GM21447 (cell line): ENCODE data around the gene MED12L.
A peak's percentile ranks its signal among the peaks of the same experiment; 100 is the strongest.
"Not testable (repeated sequence)": the region's sequence is repeated elsewhere in the genome, so short reads cannot be mapped to it uniquely, and the experiment has no call there.

Experiments used
- ATAC-seq: cut with Tn5 transposase; IDR thresholded peaks from one replicate; pipeline ENCODE4 v1.9.1; 2021; ENCODE audit not compliant: unreplicated experiment

Gene MED12L

DNA sequence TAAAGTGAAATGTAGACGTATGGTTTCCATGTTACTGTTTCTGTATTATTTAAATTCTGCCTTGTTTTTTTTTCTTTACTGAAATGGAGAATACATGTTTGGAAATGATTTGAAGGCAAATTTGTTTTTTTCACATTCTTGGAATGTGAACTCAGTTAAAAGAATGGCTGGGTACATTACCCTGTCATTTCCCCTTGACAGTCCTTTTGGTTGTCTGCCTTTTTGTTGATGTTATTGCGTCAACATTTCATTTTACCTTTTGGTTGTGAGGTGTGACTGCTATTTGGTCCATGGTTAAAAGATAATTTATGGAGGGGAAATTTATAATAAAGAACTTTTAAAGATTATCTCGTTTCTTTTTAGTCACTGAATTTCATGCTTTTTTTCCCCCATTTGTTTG is 120.7 kb downstream of the MED12L start:
- no peak for ATAC-seq

GRCh38 chr3:151209654-151210053 is 124.2 kb downstream of the MED12L start:
- ATAC-seq, result no peak

GRCh38 chr3:151210676-151211381 is 125.4 kb downstream of the MED12L start:
- ATAC-seq, result peak; percentile 75

DNA sequence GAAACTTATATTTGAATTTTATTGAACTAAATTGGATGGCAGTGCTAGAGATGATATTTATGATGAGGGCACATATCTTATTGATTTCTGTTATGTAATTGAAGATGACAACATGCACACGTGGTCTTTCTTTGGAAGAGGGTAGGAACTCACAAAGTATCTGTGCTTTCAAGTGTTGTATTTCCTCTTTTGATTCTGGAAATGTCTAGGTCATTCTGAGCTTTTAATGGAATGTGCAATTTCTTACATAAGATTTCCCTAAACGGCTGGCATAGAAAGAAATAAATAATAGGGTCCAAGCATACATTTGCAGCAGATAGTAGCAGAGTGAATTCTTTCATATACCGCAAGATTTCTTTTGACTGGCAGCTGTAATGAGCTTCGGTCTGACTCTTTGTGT is 127.7 kb downstream of the MED12L start:
- ATAC-seq, result no peak

GRCh38 chr3:151213881-151214280 is 128.4 kb downstream of the MED12L start:
- ATAC-seq, result no peak

GRCh38 chr3:151214459-151214858 is 129.0 kb downstream of the MED12L start:
- no peak for ATAC-seq

DNA sequence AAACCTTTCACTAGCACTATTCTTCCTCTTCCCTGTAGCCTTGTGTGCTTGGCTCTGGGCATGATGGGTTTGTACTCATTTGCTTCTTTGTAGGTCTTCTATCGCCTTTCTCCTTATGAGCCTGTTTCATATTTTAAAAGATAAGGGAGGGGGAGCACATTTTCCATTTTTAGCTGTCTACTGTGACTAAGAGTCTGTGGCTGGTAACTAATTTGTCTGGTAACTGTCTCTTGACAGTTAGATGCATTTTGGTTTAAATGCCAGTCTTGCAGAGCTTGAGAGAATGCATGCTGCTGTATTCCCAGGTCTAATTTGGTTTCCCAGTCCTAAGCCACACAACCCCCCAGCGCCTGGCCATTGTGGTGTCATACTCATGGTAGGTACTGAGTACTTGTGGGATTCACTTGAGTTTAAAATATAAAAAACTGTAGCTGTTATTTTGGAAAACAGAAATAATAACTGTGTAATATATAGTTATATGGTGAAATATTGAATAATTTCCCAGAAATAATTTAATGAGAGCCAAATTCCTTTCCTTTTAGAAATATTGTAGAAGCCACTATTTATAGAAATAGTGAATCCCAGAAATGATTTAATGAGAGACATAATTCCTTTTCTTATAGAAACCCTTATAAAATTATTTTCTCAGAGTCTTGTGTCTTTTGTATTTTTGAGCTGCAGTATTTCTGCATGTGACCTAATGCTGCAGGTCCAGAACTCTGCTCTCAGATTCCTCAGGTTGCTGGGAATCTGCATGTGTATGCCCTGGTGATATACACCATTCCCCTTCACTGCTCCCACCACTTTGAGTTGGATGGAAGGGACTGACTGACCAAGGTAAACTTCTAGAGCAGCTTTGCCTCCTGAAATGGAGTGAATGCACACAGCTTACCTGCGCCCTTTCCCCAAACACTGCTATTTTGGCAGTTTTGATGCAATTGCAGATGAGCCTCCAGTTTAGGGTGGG is 131.5 kb downstream of the MED12L start:
- no peak for ATAC-seq

GRCh38 chr3:151218136-151218535 is 132.7 kb downstream of the MED12L start:
- no peak for ATAC-seq

- no peak for ATAC-seq
These were observed 133.6 kb downstream of the MED12L start for GRCh38 chr3:151219056-151219455.

GRCh38 chr3:151224268-151224866 is 138.9 kb downstream of the MED12L start:
- no peak for ATAC-seq

GRCh38 chr3:151225040-151225975 is 139.8 kb downstream of the MED12L start:
- ATAC-seq, result no peak

DNA sequence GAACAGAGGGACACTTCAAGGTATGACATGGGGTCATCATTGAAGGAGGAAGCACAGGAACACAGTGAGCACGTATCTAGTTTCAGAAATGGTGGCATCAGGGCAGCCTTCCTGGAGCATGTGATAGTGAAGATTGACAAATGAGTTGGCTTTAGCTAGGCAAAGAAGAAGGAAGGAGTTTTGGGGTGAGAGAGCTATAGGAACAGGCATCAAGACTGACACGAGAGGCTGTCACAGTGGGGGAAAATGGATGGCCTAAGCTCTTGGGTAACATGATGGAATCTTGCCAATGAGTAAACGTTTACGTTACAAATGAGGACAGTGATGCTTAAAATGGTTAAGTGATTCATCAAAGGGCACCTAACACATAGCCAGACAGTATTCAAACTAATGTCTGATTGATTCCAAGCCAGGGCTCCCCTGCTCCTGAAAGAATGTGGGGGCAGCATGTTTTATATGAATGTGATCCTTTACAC is 140.7 kb downstream of the MED12L start:
- no peak for ATAC-seq

- ATAC-seq, result no peak
These were observed 141.4 kb downstream of the MED12L start for GRCh38 chr3:151226825-151227224.

GRCh38 chr3:151227266-151227806 is 141.9 kb downstream of the MED12L start:
- ATAC-seq, result peak; percentile 26

- peak; percentile 79 for ATAC-seq
These were observed 142.6 kb downstream of the MED12L start for GRCh38 chr3:151227807-151228665.

DNA sequence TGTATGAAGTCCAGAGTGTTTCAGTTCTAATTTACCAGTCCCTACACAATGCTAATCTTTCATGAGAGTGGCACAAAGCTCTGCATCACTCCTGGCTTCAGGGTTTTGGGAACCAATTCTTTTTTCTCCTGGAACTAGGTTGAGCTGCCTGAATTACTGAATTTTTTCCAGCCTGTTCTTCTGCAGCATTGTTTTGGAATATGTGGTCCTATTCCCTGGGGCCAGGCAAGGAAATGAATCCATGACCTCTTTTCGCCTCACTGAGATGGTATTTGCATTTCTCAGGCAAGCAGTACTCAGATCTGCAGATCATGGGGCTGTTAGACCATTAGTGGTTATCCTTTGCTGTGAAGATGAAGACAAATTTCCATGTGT is 143.2 kb downstream of the MED12L start:
- no peak for ATAC-seq

DNA sequence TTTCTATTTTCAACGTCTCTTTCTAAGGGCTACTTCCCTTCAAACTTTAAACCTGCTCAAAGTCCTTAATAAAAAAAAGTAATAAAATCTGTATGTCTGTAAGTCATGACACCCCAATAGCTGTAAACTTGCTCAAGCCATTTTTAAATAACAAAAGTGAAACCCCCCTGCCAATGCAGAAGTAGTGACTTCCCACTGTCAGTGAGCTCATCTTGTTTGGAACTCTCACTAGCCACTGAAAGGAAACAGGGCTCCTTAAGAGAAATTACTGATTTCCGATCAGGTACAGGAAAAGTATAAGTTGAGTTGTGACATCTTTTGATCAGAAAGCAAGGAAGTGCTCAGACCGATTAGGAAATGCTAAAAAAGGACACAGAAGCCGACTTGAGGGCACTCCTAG is 145.2 kb downstream of the MED12L start:
- ATAC-seq, result peak; percentile 59

DNA sequence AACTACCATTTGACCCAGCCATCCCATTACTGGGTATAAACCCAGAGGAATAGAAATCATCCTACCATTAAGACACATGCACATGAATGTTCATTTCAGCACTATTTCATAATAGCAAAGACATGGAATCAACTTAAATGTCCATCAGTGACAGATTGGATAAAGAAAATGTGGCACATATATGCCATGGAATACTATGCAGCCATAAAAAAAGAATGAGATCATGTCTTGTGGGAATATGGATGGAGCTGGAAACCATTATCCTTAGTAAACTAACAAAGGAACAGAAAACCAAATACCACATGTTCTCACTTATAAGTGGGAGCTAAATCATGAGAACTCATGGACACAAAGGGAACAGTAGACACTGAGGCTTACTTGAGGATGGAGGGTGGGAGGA is 146.9 kb downstream of the MED12L start:
- ATAC-seq, result not testable (repeated sequence)

- no peak for ATAC-seq
These were observed 147.5 kb downstream of the MED12L start for GRCh38 chr3:151232991-151233390.
